ENCODE data around the gene SUGP2. TPM values are rescaled to one million over a fixed set of nuclear protein-coding genes. Genes with fewer than 3 reads are reported as not detected.

SUGP2 gene
- total and polyA plus RNA-seq, 2 experiments from 2014 or later = 102 to 109 TPM

GRCh38 chr19:18991468-18991867, 41.8 kb downstream of the SUGP2 start:
- DNase-seq (ENCODE audit: low spot score) = no peak
- Mint-ChIP-seq H3K4me1 (peaks cover 8% of the 10 kb centered on the region), H3K9me3 (no peaks in the 10 kb centered on the region), H3K27me3 (ENCODE audit: insufficient read depth, low read depth, poor library complexity) (peaks cover 10% of the 10 kb centered on the region), H3K27ac (no peak overlapping the region), H3K36me3 (ENCODE audit: low read depth) (peaks cover 41% of the 10 kb centered on the region), H3K4me3 (no peak overlapping the region)
- no peak for TF ChIP-seq STAT1 (IDR thresholded peaks at IDR 0.05; ENCODE audit: unreplicated experiment)
- no peak for TF ChIP-seq POLR2AphosphoS5 (IDR thresholded peaks at IDR 0.05; ENCODE audit: low read depth)
- no peak for TF ChIP-seq EZH2phosphoT487 (IDR thresholded peaks at IDR 0.05; ENCODE audit: unreplicated experiment)
- TF ChIP-seq CTCF (conservative IDR thresholded peaks at IDR 0.05; ENCODE audit: low read depth in 2 of 2) = no peak
- H3K27me3 ChIP-seq (ENCODE audit: insufficient read depth) = no peaks in the 10 kb centered on the region
- H3K36me3 ChIP-seq (ENCODE audit: insufficient read depth) = peaks cover 9% of the 10 kb centered on the region
- peaks cover 22% of the 10 kb centered on the region for H3F3A ChIP-seq (replicated peaks; ENCODE audit: low read depth)
- peaks cover 14% of the 10 kb centered on the region; the same call in 1 of the 2 replicates for H4K20me1 ChIP-seq (replicated peaks; ENCODE audit: insufficient read depth)
- ATAC-seq = no peak
- no peaks in the 10 kb centered on the region for H3K79me2 ChIP-seq (replicated peaks; ENCODE audit: insufficient read depth)
- H3K4me2 ChIP-seq = no peak overlapping the region
- H3K4me1 ChIP-seq (ENCODE audit: insufficient read depth) = no peaks in the 10 kb centered on the region
- peak overlapping the region; percentile 45; the same call in 1 of the 2 replicates for H3K27ac ChIP-seq (ENCODE audit: low read depth)
- H2AFZ ChIP-seq = no peak overlapping the region
- no peaks in the 10 kb centered on the region for H3K9me2 ChIP-seq (ENCODE audit: insufficient read depth)
- H3K4me3 ChIP-seq = no peak overlapping the region

- Mint-ChIP-seq H3K4me1 (peaks cover 7% of the 10 kb centered on the region), H3K27me3 (ENCODE audit: insufficient read depth, low read depth, poor library complexity) (peaks cover 10% of the 10 kb centered on the region), H3K36me3 (ENCODE audit: low read depth) (peaks cover 39% of the 10 kb centered on the region), H3K4me3 (no peak overlapping the region; the same call in 2 of the 3 replicates), H3K27ac (0 out of 2 replicates have a peak overlapping the region, but pooled peaks have one; percentile 4), H3K9me3 (no peaks in the 10 kb centered on the region)
- H3K9me2 ChIP-seq (ENCODE audit: insufficient read depth) = no peaks in the 10 kb centered on the region
- H2AFZ ChIP-seq = no peak overlapping the region
- peaks cover 10% of the 10 kb centered on the region; the same call in 1 of the 2 replicates for H4K20me1 ChIP-seq (replicated peaks; ENCODE audit: insufficient read depth)
- H3F3A ChIP-seq (replicated peaks; ENCODE audit: low read depth) = peaks cover 18% of the 10 kb centered on the region
- H3K79me2 ChIP-seq (replicated peaks; ENCODE audit: insufficient read depth) = no peaks in the 10 kb centered on the region
- TF ChIP-seq NANOG (IDR thresholded peaks at IDR 0.05; ENCODE audit: borderline replicate concordance) (no peak), POLR2AphosphoS5 (IDR thresholded peaks at IDR 0.05; ENCODE audit: low read depth) (no peak)
- peaks cover 9% of the 10 kb centered on the region for H3K36me3 ChIP-seq (ENCODE audit: insufficient read depth)
- DNase-seq (ENCODE audit: low spot score) = no peak
- no peaks in the 10 kb centered on the region for H3K27me3 ChIP-seq (ENCODE audit: insufficient read depth)
- no peak overlapping the region for H3K4me2 ChIP-seq
- H3K4me3 ChIP-seq = no peak overlapping the region
- H3K27ac ChIP-seq (ENCODE audit: low read depth) = no peak overlapping the region
- ATAC-seq = no peak
- H3K4me1 ChIP-seq (ENCODE audit: insufficient read depth) = no peaks in the 10 kb centered on the region
Measured at GRCh38 chr19:18991006-18991405, 42.3 kb downstream of the SUGP2 start.

DNA sequence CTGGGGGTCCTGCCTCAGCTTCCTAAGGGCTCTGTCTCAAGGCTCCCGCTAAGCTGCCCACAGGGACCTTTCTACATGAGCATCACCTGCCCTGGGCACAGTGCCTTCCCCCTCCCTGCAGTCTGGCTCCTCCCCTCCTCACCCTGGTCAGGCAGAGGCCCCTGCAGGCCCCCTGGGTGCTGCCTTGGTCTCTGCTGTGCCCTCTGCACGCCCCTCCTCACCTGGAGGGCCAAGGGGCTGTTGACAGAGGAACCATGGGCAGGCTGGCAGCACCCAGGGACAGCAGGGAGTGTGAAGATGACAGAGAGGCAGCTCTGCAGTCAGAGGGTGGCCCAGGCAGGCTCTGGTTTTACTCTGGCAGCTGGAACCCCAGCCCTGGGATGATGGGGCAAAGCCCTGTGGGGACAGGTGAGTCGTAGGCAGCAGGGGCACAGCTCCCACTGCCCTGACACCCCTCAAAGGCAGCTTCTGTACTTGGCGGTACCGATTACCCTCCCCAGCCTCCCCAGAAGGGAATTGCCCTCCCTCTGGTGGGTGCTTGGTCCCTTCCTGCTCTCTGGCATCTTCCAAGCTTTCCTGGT, 43.1 kb downstream of the SUGP2 start:
- no peak overlapping the region for H3K4me3 ChIP-seq
- no peak overlapping the region for H3K27ac ChIP-seq (ENCODE audit: low read depth)
- peaks cover 18% of the 10 kb centered on the region for H3F3A ChIP-seq (replicated peaks; ENCODE audit: low read depth)
- no peaks in the 10 kb centered on the region for H3K27me3 ChIP-seq (ENCODE audit: insufficient read depth)
- peak; percentile 34 for ATAC-seq
- Mint-ChIP-seq H3K27ac (no peak overlapping the region), H3K9me3 (no peaks in the 10 kb centered on the region), H3K36me3 (ENCODE audit: low read depth) (peaks cover 32% of the 10 kb centered on the region), H3K4me1 (peaks cover 2% of the 10 kb centered on the region; the same call in 1 of the 3 replicates), H3K27me3 (ENCODE audit: insufficient read depth, low read depth, poor library complexity) (peaks cover 12% of the 10 kb centered on the region), H3K4me3 (no peak overlapping the region)
- no peaks in the 10 kb centered on the region; the same call in 1 of the 2 replicates for H3K4me1 ChIP-seq (ENCODE audit: insufficient read depth)
- no peaks in the 10 kb centered on the region for H3K9me2 ChIP-seq (ENCODE audit: insufficient read depth)
- no peaks in the 10 kb centered on the region for H3K79me2 ChIP-seq (replicated peaks; ENCODE audit: insufficient read depth)
- peaks cover 9% of the 10 kb centered on the region for H3K36me3 ChIP-seq (ENCODE audit: insufficient read depth)
- TF ChIP-seq CTCF (conservative IDR thresholded peaks at IDR 0.05; ENCODE audit: low read depth in 2 of 2) = no peak
- TF ChIP-seq POLR2AphosphoS5 (IDR thresholded peaks at IDR 0.05; ENCODE audit: low read depth) = 0 out of 2 replicates have a peak, but pooled peaks have one; percentile 8
- no peak for TF ChIP-seq ZNF114 (CRISPR knock-in tag; IDR thresholded peaks at IDR 0.05)
- TF ChIP-seq REST (IDR thresholded peaks at IDR 0.05; ENCODE audit: unreplicated experiment) = no peak
- peak; percentile 21 for DNase-seq (ENCODE audit: low spot score)
- no peak overlapping the region for H2AFZ ChIP-seq
- no peak overlapping the region for H3K4me2 ChIP-seq
- peaks cover 6% of the 10 kb centered on the region; the same call in 1 of the 2 replicates for H4K20me1 ChIP-seq (replicated peaks; ENCODE audit: insufficient read depth)

Measured in GM23338 (cell line).